Thoracic aorta (tissue), 2 donors: Measurements from ENCODE around the gene GAL. TPM values are rescaled to one million over a fixed set of nuclear protein-coding genes. Genes with fewer than 3 reads are reported as not detected.

ENCODE experiments used
- ATAC-seq: fragments of 150-250 bp; one replicate; pipeline ENCODE4 v1.8.0; 2017; ENCODE audit warnings: low read depth; ENCODE audit not compliant: insufficient number of reproducible peaks, low FRiP score
- DNase-seq: peaks from one replicate; pipeline ENCODE4 v3.0.0-alpha.2; 2020; ENCODE audit warnings: low spot score
- H3K27ac ChIP-seq, 2 donors: fragments of 200-600 bp; sonication (generic); 1 replicate in 1 of 2; 2 replicates in 1 of 2; pipeline ENCODE4 v1.5.1; 2016; ENCODE audit warnings: mild to moderate bottlenecking in 2 of 2, moderate library complexity in 2 of 2
- H3K27me3 ChIP-seq: fragments of 200-600 bp; sonication (generic); replicated peaks from 2 replicates; pipeline ENCODE4 v1.6.0; 2016; ENCODE audit warnings: mild to moderate bottlenecking; ENCODE audit not compliant: insufficient read depth
- H3K36me3 ChIP-seq: fragments of 200-600 bp; sonication (generic); one replicate; pipeline ENCODE4 v1.5.1; 2016
- H3K4me1 ChIP-seq, 2 donors: fragments of 200-600 bp; sonication (generic); 1 replicate in 1 of 2; 2 replicates in 1 of 2; pipeline versions ENCODE4 v1.5.1 to v1.6.0; 2016; ENCODE audit warnings: low read depth in 2 of 2, mild to moderate bottlenecking in 1 of 2; ENCODE audit not compliant: control insufficient read depth in 1 of 2
- H3K4me3 ChIP-seq: fragments of 200-600 bp; sonication (generic); 2 replicates; pipeline ENCODE4 v1.5.1; 2016; ENCODE audit warnings: mild to moderate bottlenecking
- H3K9me3 ChIP-seq: fragments of 200-600 bp; sonication (generic); 2 replicates; pipeline ENCODE4 v1.5.1; 2016
- total RNA-seq, 2 donors: library from RNA; depleted of rRNA; stranded (reverse); fragments of >200 nt; gene quantifications; one replicate each; pipeline versions ENCODE4 v1.1.0 to v1.2.3, GENCODE V29; 2016
- TF ChIP-seq, protein P1 (sequence below): fragments of 200-600 bp; sonication (generic); IDR thresholded peaks from one replicate; pipeline ENCODE4 v1.5.1; 2019; ENCODE audit warnings: antibody characterized with exemption

Gene GAL
- total RNA-seq, 2 donors from 2014 or later: not detected

DNA sequence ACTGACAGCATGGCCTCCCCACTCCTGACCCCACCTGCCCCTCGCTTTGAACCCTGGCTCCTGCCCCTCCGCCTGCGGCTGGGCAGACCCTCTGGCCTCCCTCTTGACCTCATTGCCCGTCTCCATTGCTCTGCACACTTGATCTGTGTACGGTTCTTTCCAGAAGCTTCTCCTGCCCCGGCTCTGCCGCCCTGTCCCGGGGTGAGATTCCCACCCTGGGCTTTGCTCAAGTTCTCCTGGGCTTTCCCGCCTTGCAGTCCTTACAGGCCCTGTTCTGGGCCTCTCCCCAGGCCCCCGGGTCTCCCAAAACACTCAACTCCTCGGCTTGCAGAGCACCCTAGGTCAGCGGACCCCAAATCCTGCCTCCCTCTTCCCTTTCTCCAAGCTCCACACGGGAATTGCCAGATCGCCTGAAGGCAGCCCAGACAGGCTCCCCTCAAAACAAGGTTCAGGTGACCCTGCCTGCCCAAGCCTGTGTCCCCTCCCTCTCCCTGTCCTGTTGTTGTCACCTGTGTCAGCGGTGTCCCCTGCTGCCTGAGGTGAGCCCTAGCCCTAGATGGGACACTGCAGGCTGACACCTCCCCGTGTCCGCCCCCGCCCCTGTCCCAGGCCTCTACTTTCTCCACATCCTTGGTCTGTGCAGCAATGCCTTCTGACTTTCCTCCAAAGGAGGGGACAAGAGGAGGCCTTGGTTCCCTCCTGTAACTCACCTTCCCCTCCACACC lies 1.5 kb downstream of the GAL start:
- no peak overlapping the region for H3K27ac ChIP-seq
- H3K4me3 ChIP-seq: no peak overlapping the region
- H3K27me3 ChIP-seq: peaks cover 17% of the 10 kb centered on the region
- TF ChIP-seq, protein P1, sequence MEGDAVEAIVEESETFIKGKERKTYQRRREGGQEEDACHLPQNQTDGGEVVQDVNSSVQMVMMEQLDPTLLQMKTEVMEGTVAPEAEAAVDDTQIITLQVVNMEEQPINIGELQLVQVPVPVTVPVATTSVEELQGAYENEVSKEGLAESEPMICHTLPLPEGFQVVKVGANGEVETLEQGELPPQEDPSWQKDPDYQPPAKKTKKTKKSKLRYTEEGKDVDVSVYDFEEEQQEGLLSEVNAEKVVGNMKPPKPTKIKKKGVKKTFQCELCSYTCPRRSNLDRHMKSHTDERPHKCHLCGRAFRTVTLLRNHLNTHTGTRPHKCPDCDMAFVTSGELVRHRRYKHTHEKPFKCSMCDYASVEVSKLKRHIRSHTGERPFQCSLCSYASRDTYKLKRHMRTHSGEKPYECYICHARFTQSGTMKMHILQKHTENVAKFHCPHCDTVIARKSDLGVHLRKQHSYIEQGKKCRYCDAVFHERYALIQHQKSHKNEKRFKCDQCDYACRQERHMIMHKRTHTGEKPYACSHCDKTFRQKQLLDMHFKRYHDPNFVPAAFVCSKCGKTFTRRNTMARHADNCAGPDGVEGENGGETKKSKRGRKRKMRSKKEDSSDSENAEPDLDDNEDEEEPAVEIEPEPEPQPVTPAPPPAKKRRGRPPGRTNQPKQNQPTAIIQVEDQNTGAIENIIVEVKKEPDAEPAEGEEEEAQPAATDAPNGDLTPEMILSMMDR: no peak
- H3K36me3 ChIP-seq: no peaks in the 10 kb centered on the region
- peaks cover 6 to 15% of the 10 kb centered on the region in 2 donors for H3K4me1 ChIP-seq
- DNase-seq (no peak), ATAC-seq (no peak)
- H3K9me3 ChIP-seq: no peaks in the 10 kb centered on the region

DNA sequence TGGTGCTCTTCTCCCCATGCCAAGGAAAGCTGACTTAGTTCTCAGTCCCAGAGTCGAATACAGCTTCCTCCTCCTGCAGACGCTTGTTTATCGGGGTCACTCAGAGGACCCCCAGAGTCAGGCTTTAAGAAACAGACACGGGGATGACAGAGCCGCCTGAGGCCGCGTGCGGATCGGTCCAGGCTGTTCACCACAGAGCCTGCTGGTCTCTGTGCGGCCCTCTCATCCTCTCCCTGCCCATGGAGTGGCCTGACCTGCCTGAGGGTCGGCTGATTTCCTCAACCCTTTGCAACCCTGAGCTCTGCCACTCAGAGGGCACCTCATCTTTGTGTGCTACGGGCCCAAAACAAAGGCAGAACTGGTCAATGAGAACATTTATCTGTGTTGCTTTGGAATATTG lies 2.1 kb downstream of the GAL start:
- Histone ChIP-seq H3K36me3 (no peaks in the 10 kb centered on the region), H3K27me3 (peaks cover 17% of the 10 kb centered on the region), H3K4me1 (peaks cover 6 to 15% of the 10 kb centered on the region in 2 donors), H3K9me3 (no peaks in the 10 kb centered on the region), H3K27ac (no peak overlapping the region), H3K4me3 (no peak overlapping the region)
- DNase-seq (no peak), ATAC-seq (no peak)
- TF ChIP-seq, protein P1: no peak

DNA sequence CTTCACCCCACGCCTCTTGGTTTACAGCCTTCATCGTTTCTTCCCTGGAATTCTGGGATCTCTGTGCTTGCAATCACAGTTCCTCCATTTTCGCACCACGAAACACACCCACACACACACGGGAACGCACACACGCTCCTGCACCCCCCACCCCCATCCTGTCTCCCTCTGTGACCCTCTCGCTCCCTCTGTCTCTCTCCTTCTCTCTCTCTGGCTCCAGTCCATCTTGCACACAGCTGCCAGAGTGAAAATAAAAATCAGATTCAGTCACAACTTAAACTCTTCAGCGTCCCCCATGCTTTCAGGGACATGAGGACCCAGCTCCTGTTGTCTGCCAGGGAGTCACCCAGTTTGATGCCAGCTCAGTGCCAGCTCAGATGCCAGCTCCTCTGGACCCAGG lies 3.0 kb downstream of the GAL start:
- TF ChIP-seq, protein P1: no peak
- H3K4me3 ChIP-seq: no peak overlapping the region
- DNase-seq (no peak), ATAC-seq (no peak)
- H3K36me3 ChIP-seq: no peaks in the 10 kb centered on the region
- no peaks in the 10 kb centered on the region for H3K9me3 ChIP-seq
- H3K4me1 ChIP-seq: peaks cover 6 to 15% of the 10 kb centered on the region in 2 donors
- H3K27me3 ChIP-seq: peaks cover 17% of the 10 kb centered on the region
- no peak overlapping the region for H3K27ac ChIP-seq

DNA sequence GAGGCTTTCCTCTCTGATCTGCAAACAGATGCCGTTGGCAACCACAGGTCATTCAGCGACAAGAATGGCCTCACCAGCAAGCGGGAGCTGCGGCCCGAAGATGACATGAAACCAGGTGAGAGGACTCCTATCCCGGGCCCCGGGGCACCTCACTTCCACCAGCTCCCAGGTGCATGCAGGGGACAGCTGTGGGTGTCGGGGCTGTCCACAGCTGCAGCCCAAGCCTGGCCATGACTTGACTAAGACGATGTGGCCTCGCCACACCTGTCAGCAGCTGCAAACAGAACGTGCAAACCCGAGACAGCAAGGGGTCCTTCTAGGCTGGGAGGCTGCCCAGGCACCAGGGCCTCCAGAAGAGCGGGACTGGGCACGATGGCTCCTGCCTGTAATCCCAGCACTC lies 3.6 kb downstream of the GAL start:
- TF ChIP-seq, protein P1: no peak
- Histone ChIP-seq H3K4me3 (no peak overlapping the region), H3K4me1 (peaks cover 6 to 15% of the 10 kb centered on the region in 2 donors), H3K9me3 (no peaks in the 10 kb centered on the region), H3K36me3 (no peaks in the 10 kb centered on the region), H3K27me3 (peaks cover 17% of the 10 kb centered on the region), H3K27ac (no peak overlapping the region)
- DNase-seq (no peak), ATAC-seq (no peak)

DNA sequence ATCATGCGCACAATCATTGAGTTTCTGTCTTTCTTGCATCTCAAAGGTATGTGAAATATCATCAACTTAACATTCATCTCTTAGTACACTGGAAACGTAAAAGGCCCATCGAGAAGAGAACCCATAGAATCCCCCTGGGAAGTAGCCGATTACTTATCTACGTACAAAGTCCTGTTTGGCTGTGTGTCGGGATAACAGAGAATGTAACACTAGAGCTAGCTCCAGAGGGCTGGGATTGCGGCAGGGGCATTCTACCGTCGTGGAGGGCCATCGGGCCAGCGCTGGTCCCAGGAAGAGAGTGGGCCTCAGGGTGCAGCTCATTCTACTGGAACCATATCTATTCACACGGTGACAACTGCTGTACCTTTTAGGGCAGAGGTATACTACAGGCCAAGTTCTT lies 4.5 kb downstream of the GAL start:
- Histone ChIP-seq H3K27me3 (peaks cover 17% of the 10 kb centered on the region), H3K4me3 (no peak overlapping the region), H3K27ac (no peak overlapping the region), H3K9me3 (no peaks in the 10 kb centered on the region), H3K4me1 (peaks cover 6 to 13% of the 10 kb centered on the region in 2 donors), H3K36me3 (no peaks in the 10 kb centered on the region)
- TF ChIP-seq, protein P1: no peak
- DNase-seq (no peak), ATAC-seq (no peak)
